ENCODE results near the gene TSHZ1. TPM values are rescaled to one million over a fixed set of nuclear protein-coding genes. Genes with fewer than 3 reads are reported as not detected.
A peak's percentile ranks its signal among the peaks of the same experiment; 100 is the strongest.

Gene TSHZ1
- total RNA-seq, 4 donors from 2014 or later: 16.3 to 34.8 (median 29.8) TPM

DNA sequence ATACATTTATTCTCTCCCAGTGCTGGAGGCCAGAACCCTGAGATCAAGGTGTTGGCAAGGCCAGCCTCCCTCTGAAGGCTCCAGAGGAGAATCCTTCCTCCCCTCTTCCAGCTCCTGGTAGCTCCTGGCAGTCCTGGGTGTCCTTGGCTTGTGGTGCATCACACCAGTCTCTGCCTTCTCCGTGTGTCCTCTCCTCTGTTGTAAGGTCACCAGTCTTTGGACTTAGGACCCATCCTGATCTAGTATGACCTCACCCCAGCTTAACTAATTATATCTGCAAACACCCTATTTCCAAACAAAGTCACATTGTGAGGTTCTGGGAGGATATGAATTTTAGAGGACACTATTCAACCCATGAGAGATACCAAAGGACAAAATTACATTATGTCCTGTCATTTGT, 31.1 kb downstream of the TSHZ1 start:
- Histone ChIP-seq H3K27me3 (no peaks in the 10 kb centered on the region), H3K27ac (no peak overlapping the region), H3K9me3 (no peaks in the 10 kb centered on the region), H3K4me1 (peaks cover 3 to 8% (median 5%) of the 10 kb centered on the region in 4 donors), H3K36me3 (no peaks in the 10 kb centered on the region), H3K4me3 (no peak overlapping the region)
- WGBS, 2 donors (ENCODE audit: low coverage in 1 of 2): 95% methylated on average over 1 of the region's 1 CpG; no CpG with 5 or more reads in 1 of the 2 donors
- in situ Hi-C loops (cut with MboI; ENCODE audit: low pct_ligation_motif_present in 1 of 4, low pct_unique_long_range_greater_than_20kb in 1 of 4, low sequenced_read_pairs in 3 of 4) (no loop called here), intact Hi-C loops (cut with DNase I; ENCODE audit: low total_unique reads) (no loop called here)
- TF ChIP-seq POLR2A (IDR thresholded peaks at IDR 0.05): no peak
- TF ChIP-seq, protein P1, sequence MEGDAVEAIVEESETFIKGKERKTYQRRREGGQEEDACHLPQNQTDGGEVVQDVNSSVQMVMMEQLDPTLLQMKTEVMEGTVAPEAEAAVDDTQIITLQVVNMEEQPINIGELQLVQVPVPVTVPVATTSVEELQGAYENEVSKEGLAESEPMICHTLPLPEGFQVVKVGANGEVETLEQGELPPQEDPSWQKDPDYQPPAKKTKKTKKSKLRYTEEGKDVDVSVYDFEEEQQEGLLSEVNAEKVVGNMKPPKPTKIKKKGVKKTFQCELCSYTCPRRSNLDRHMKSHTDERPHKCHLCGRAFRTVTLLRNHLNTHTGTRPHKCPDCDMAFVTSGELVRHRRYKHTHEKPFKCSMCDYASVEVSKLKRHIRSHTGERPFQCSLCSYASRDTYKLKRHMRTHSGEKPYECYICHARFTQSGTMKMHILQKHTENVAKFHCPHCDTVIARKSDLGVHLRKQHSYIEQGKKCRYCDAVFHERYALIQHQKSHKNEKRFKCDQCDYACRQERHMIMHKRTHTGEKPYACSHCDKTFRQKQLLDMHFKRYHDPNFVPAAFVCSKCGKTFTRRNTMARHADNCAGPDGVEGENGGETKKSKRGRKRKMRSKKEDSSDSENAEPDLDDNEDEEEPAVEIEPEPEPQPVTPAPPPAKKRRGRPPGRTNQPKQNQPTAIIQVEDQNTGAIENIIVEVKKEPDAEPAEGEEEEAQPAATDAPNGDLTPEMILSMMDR (IDR thresholded peaks at IDR 0.05): no peak
- DNase-seq: no peak

DNA sequence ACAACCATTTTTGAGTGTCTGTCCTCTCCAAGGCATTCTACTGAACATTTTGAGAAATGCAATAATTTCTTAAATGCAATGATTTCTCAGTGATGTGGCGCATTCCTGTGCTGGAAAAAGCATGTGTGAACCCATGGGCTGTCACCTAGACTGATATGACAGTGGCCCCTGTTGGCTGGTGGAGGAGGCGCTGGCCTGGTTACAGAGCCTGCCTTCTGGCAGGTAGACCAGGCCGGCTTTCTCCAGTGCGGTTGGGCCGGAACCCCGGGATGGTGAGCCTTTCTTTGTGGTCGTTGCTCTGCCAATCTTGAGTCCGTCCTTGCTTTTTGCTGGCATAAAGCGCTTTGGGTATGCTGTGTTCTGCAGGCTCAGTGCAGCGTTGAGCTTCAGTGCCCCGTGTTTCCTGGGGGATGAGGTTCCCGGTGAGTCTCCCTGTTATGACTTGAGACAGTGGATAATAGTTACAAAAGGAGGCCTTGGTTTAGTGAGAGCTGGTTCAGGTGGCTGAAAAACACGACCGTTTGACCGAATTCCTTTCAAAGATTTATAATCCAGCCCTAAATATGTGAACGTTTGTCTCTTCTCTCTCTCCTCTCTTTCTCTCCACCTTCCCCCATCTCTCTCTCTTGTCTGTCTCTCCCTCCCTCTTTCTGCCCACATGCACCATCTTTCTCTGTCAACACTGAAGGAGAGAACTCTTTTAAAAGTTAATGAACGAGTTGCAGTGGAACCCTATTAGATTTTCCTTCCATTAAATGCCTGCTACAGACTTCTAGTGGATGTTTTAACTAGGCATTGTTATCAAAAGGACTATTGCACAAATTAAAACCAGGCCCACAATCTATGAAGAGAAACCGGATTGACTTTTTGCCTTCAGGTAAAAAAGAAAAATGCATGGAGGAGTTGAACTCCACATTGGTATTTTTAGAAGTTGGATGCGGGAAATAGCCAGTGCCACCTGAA, 34.0 kb downstream of the TSHZ1 start:
- intact Hi-C loops (cut with DNase I; ENCODE audit: low total_unique reads): no loop called here
- 77 to 83% methylated on average over 5 to 19 of the region's 19 CpGs for WGBS, 2 donors (ENCODE audit: low coverage in 1 of 2)
- Histone ChIP-seq H3K4me3 (no peak overlapping the region), H3K4me1 (peaks cover 12 to 26% (median 16%) of the 10 kb centered on the region in 4 donors), H3K27ac (no peak overlapping the region), H3K27me3 (no peaks in the 10 kb centered on the region), H3K9me3 (no peaks in the 10 kb centered on the region), H3K36me3 (no peaks in the 10 kb centered on the region)
- TF ChIP-seq POLR2A (IDR thresholded peaks at IDR 0.05): no peak
- TF ChIP-seq, protein P1 (IDR thresholded peaks at IDR 0.05): peak in 4 of 5 experiments; percentile 7 to 31 (median 26)
- in situ Hi-C loops (cut with MboI; ENCODE audit: low pct_ligation_motif_present in 1 of 4, low pct_unique_long_range_greater_than_20kb in 1 of 4, low sequenced_read_pairs in 3 of 4): no loop called here
- DNase-seq: no peak

DNA sequence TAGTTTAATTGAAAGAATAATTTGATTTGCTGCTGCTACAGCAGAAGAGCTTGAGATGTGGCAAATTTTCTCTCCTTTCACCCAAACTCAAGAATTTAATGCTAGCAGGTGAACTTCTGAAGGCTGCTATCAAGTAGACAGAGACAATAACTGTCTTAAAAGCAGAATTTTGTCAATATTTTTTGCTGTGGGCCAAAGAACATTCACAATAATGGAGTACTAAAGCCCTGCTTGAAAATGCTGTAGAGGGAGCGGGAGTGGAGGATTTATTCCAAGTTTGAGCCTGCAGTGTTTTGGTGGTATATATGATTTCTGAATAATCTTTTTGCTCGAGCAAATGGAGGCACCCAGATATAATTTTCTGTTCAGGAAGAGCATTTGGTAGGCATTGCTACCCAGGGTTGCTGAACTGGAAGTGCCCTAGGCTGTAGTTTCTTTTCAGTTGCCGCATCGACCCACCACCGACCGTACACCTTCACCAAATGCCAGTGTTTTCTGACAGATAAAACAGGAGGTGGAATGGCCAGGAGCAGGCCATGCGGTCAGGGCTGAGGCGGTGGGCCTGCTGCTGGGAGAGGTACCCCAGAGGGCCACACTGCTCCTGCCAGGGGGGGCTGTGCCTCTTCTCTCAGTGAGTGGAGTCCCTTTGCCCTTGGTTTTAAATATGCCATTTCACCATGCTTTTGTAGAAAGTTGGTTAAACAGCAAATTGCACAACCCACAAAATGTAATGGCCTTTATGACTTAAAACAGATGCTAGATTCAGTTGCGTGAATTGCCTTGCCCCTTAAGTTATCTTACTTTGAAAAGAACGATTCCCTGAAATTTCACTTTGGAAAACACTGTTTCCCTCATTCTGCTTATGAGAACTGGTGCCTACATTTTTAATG, 36.4 kb downstream of the TSHZ1 start:
- in situ Hi-C loops (cut with MboI; ENCODE audit: low pct_ligation_motif_present in 1 of 4, low pct_unique_long_range_greater_than_20kb in 1 of 4, low sequenced_read_pairs in 3 of 4): no loop called here
- no peaks in the 10 kb centered on the region for H3K27me3 ChIP-seq
- peak overlapping the region; percentile 70 to 82 (median 78) for H3K27ac ChIP-seq
- 70 to 92% methylated on average over 6 to 10 of the region's 10 CpGs for WGBS, 2 donors (ENCODE audit: low coverage in 1 of 2)
- TF ChIP-seq, protein P1 (IDR thresholded peaks at IDR 0.05): no peak
- TF ChIP-seq POLR2A (IDR thresholded peaks at IDR 0.05): no peak
- TF ChIP-seq EP300 (IDR thresholded peaks at IDR 0.05; ENCODE audit: low read depth): no peak
- H3K36me3 ChIP-seq: no peaks in the 10 kb centered on the region
- H3K9me3 ChIP-seq: no peaks in the 10 kb centered on the region
- intact Hi-C loops (cut with DNase I; ENCODE audit: low total_unique reads): no loop called here
- peak overlapping the region; percentile 7 to 41 (median 23) for H3K4me3 ChIP-seq
- peaks cover 12 to 30% (median 16%) of the 10 kb centered on the region in 4 donors for H3K4me1 ChIP-seq
- DNase-seq: no peak
